A673 (cell line): Measurements from ENCODE around the gene WRNIP1. TPM values are rescaled to one million over a fixed set of nuclear protein-coding genes. Genes with fewer than 3 reads are reported as not detected.

Source experiments
- BruUV-seq: library from RNA; stranded (reverse); fragments of 400-500 nt; replicated peaks from 2 replicates; lab custom pipeline; 2021; lab: Mats Ljungman, UMichigan
- CTCF ChIA-PET: fragments of 300-600 bp; sonication (Branson Sonifier 250); formaldehyde crosslinking; loops from one replicate; lab custom pipeline; 2022; ENCODE audit warnings: antibody characterized with exemption; lab: Charles Lee
- POLR2A ChIA-PET: fragments of 300-600 bp; sonication (Branson Sonifier 250); formaldehyde crosslinking; loops from one replicate; lab custom pipeline; 2022; ENCODE audit warnings: antibody characterized with exemption; ENCODE audit not compliant: low non-redundant PET; lab: Charles Lee
- DNase-seq: peaks from one replicate; pipeline ENCODE4 v3.0.0-alpha.2; 2015; ENCODE audit warnings: low spot score
- H3K27ac ChIP-seq: fragments of 200-600 bp; sonication (generic); 2 replicates; pipeline ENCODE4 v1.5.1; 2016; ENCODE audit warnings: mixed run types, low read depth, mild to moderate bottlenecking, mixed read lengths, antibody characterized with exemption, low read length; ENCODE audit not compliant: poor library complexity, severe bottlenecking
- H3K27me3 ChIP-seq: fragments of 200-600 bp; sonication (generic); replicated peaks from 2 replicates; pipeline ENCODE4 v1.6.1; 2017; ENCODE audit warnings: mixed run types, low read depth, mild to moderate bottlenecking, mixed read lengths, antibody characterized with exemption, low read length; ENCODE audit not compliant: insufficient read depth, poor library complexity
- H3K36me3 ChIP-seq: fragments of 200-600 bp; sonication (generic); 2 replicates; pipeline ENCODE4 v1.6.1; 2016; ENCODE audit warnings: mixed run types, mild to moderate bottlenecking, mixed read lengths, antibody characterized with exemption, low read length; ENCODE audit not compliant: insufficient read depth, poor library complexity, severe bottlenecking
- H3K4me1 ChIP-seq: fragments of 200-600 bp; sonication (generic); 2 replicates; pipeline ENCODE4 v1.6.1; 2017; ENCODE audit warnings: mixed run types, mild to moderate bottlenecking, mixed read lengths, antibody characterized with exemption, low read length; ENCODE audit not compliant: insufficient read depth, poor library complexity, severe bottlenecking
- H3K4me3 ChIP-seq: fragments of 200-600 bp; sonication (generic); 2 replicates; pipeline ENCODE4 v1.5.1; 2016; ENCODE audit warnings: low read depth, mixed run types, mild to moderate bottlenecking, mixed read lengths, low read length; ENCODE audit not compliant: poor library complexity, severe bottlenecking
- H3K9me3 ChIP-seq: fragments of 200-600 bp; sonication (generic); 2 replicates; pipeline ENCODE4 v1.6.1; 2016; ENCODE audit warnings: mixed run types, low read depth, mild to moderate bottlenecking, mixed read lengths, antibody characterized with exemption, low read length; ENCODE audit not compliant: poor library complexity, severe bottlenecking
- EZH2 ChIP-seq: fragments of 200-600 bp; sonication (generic); IDR thresholded peaks from 2 replicates; pipeline ENCODE4 v1.6.1; 2017; ENCODE audit warnings: borderline replicate concordance, low read depth, mild to moderate bottlenecking, mixed read lengths, antibody characterized with exemption, low read length; ENCODE audit not compliant: poor library complexity, severe bottlenecking
- intact Hi-C: fragments of 100-400 bp; cut with micrococcal nuclease; formaldehyde crosslinking; loops from one replicate; pipeline ENCODE4 v1.10.0; 2022; ENCODE audit not compliant: unreplicated experiment
- total RNA-seq: library from RNA; stranded (reverse); gene quantifications from 2 replicates; pipeline ENCODE4 v1.2.3, GENCODE V29; 2021
- TF ChIP-seq, protein P1 (sequence below): fragments of 300-800, 200-600 bp; sonication (generic); conservative IDR thresholded peaks from 2 replicates; pipeline ENCODE4 v1.5.1; 2017; ENCODE audit warnings: low read depth, mild to moderate bottlenecking, antibody characterized with exemption, low read length, moderate library complexity, mixed read lengths

WRNIP1 gene
- total RNA-seq, 1 experiment from 2014 or later = 49.3 TPM

DNA sequence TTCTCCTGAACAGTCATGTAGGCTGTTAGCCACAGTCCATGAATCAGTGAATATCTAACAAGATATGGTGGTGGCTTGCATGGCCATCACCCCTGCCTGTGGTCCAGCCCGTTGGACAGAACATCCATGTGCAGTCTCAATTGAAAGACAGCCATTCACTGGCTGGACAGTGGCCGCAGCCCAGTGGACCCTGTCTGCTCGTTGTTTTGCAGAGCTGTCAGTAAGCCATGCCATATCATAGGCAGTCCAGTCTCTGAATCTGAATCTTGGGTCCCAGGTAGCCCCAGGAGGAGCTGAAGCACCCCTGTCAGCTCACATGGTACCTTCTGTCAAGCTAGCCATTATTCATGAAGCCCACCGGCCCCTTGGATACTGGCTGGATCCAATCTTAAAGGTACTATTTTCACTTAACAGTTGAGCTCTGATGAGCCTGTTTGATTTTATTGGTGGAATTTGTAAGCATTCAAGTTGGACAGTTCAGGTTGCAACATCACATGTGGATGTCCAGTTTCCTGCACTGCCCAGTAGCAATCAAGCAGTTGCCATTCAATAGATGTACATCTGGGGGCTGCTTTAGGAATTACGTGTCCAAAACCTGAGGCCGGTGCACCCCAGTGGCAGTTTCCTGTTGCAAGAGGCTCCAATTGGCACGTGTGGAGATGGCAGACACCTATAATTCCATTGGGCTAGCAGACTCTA, 38.7 kb downstream of the WRNIP1 start:
- no peak for DNase-seq
- Histone ChIP-seq H3K27me3 (no peaks in the 10 kb centered on the region), H3K27ac (no peak overlapping the region), H3K4me3 (no peak overlapping the region), H3K9me3 (no peaks in the 10 kb centered on the region), H3K4me1 (peaks cover 28% of the 10 kb centered on the region), H3K36me3 (no peaks in the 10 kb centered on the region)
- intact Hi-C loops = no loop called here
- ChIA-PET POLR2A (no interaction called here), CTCF (no interaction called here)
- BruUV-seq = no TSS peak
- TF ChIP-seq, protein P1, sequence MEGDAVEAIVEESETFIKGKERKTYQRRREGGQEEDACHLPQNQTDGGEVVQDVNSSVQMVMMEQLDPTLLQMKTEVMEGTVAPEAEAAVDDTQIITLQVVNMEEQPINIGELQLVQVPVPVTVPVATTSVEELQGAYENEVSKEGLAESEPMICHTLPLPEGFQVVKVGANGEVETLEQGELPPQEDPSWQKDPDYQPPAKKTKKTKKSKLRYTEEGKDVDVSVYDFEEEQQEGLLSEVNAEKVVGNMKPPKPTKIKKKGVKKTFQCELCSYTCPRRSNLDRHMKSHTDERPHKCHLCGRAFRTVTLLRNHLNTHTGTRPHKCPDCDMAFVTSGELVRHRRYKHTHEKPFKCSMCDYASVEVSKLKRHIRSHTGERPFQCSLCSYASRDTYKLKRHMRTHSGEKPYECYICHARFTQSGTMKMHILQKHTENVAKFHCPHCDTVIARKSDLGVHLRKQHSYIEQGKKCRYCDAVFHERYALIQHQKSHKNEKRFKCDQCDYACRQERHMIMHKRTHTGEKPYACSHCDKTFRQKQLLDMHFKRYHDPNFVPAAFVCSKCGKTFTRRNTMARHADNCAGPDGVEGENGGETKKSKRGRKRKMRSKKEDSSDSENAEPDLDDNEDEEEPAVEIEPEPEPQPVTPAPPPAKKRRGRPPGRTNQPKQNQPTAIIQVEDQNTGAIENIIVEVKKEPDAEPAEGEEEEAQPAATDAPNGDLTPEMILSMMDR = no peak
- TF ChIP-seq EZH2 = no peak

DNA sequence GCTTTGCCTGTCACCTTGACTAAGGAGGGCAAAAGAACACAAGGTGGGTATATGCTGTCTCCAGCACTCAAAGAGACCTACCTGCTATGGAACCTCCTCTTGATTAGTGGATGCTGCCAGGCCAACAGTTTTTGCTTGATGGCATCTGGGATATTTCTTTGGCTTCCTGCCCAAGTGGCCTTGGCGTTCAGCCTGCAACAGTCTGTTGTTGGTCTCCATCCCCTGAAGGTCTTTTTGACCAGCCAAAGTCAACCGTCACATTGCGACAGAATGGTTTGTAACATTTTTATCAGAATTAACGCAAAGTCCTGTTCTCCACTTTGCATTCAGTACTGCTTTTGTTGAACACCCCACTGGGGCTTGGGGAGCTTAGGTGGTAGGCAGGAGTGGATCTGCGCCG, 39.3 kb downstream of the WRNIP1 start:
- Histone ChIP-seq H3K27me3 (no peaks in the 10 kb centered on the region), H3K4me3 (no peak overlapping the region), H3K27ac (no peak overlapping the region), H3K9me3 (no peaks in the 10 kb centered on the region), H3K4me1 (peaks cover 23% of the 10 kb centered on the region), H3K36me3 (no peaks in the 10 kb centered on the region)
- TF ChIP-seq, protein P1 = no peak
- TF ChIP-seq EZH2 = no peak
- POLR2A ChIA-PET = no interaction called here
- CTCF ChIA-PET = no interaction called here
- DNase-seq = no peak
- no TSS peak for BruUV-seq
- intact Hi-C loops = no loop called here

GRCh38 chr6:2805031-2805430, 39.8 kb downstream of the WRNIP1 start:
- H3K27me3 ChIP-seq = no peaks in the 10 kb centered on the region
- no peaks in the 10 kb centered on the region for H3K9me3 ChIP-seq
- no peaks in the 10 kb centered on the region for H3K36me3 ChIP-seq
- intact Hi-C loops = no loop called here
- no peak for DNase-seq
- no TSS peak for BruUV-seq
- H3K27ac ChIP-seq = no peak overlapping the region
- H3K4me1 ChIP-seq = peaks cover 17% of the 10 kb centered on the region
- TF ChIP-seq, protein P1 = no peak
- ChIA-PET POLR2A (no interaction called here), CTCF (no interaction called here)
- no peak overlapping the region for H3K4me3 ChIP-seq
